Hepatic stellate cell (primary cell): ENCODE measurements around the gene MRPL10.
"Not testable (repeated sequence)": the region's sequence is repeated elsewhere in the genome, so short reads cannot be mapped to it uniquely, and the experiment has no call there.

ENCODE experiments used
- DNase-seq: peaks from one replicate; pipeline ENCODE4 v3.0.0; 2011; ENCODE audit warnings: low spot score

MRPL10 gene

DNA sequence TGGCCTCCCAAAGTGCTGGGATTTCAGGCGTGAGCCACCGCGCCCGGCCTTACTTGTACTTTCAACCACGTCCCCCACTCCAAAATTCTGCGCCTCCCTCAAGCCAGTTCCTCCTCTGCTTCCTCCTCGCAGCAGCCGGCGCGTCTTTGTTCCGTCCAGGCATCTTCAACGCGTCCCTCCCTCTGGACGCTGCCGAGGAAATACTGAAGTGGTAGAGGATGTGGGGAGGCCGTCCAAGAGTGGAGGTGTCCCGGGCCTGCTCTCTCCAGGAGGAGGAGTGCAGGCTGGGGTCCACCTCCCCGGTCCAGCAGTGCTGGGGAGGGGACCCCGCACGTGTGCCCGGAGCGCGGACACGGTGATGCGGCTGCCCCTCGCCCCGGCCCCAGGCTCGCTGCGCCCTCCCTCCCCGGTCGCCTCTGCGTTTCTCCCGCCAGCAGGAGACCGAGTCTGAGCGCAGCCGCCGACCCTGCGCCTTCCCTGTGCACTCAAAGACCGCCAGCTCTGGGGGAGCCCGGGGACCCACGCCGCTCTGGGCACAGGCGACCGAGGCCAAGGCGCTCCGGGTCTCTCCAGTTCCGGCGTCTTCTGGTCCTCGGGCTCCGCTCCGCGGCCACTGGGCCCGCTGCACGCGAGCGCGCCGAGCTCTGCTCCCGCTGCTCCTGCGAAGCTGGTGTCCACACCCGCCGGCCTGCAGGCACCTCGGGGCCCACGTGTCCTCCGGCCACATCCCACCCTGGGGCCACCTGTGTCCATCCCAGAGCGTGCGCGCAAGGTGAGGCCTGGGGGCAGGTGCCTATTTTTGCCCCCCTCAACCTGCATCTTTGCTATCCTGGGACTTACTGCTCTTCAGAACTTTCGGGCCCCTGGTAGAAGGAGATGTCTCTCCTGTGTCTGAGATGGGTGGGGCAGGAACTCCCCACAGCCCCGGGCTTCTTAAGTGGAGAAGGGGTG, 41.5 kb downstream of the MRPL10 start:
- peak; percentile 74 for DNase-seq

DNA sequence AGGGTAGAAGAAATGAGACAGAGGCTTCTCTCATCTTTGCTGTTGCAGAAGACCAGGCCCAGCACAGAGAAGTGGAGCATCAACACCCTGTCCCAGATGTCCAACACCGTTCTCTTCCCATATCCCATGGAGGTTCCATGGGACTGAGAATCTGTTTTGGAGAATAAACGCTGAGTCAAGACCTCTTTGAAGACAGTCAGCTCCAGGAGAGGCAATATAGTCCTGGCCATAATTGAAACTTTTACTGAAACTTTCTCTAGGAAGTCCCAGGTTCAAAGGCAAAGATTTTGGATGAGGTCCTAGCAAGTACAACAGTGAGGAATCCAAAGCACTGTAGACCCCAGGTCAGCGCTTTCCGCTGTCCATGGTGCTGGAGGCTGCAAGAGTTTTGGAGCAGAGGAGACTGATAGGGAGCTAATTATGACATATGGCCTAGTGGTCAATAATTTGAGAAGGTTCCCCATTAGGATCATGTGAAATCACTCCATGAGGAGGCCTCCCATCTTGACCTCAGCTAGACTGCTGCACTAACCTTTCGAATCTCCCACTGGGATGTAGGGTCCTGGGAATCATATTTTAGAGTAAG, 45.7 kb downstream of the MRPL10 start:
- DNase-seq, result no peak

- DNase-seq, result no peak
Observed at GRCh38 chr17:47781397-47781796, 49.9 kb downstream of the MRPL10 start.

- DNase-seq, result no peak
Observed at GRCh38 chr17:47778184-47778635, 53.1 kb downstream of the MRPL10 start.

DNA sequence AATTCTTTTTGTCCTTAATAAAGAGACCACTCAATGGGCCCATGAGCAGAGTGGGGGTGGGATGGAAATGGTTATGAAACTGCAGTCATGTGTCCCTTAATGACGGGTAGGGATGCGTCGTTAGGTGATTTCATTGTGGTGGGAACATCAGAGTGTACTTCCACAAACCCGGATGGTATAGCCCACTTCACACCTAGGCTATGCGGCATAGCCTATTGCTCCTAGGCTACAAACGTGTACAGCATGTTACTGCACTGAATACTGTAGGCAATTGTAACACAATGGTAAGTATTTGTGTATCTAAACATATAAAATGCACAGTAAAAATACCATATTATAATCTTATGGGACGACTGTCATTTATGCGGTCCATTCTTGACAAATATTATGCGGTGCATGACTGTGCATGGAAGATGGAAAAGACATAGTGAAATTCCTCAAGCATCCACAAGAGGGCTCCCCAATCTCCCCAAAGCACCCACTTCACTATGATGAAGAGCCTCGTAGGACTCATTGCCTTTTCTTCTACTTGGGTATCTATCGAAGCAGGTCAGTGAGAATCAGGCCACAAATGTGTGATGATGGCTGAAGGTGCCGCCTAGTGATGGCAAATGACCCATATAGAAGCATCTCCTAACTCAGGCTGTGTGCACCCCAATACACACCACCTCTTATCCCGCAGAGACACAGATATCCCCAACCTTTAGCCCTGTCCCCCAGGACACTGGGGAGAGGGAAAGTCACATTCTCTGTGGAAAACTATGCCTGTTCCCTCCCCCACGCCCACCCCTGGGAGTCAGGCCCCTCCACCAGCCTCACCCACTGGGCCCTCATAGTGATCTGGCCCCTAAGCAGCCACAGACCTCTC, 54.8 kb downstream of the MRPL10 start:
- DNase-seq, result peak; percentile 59

DNA sequence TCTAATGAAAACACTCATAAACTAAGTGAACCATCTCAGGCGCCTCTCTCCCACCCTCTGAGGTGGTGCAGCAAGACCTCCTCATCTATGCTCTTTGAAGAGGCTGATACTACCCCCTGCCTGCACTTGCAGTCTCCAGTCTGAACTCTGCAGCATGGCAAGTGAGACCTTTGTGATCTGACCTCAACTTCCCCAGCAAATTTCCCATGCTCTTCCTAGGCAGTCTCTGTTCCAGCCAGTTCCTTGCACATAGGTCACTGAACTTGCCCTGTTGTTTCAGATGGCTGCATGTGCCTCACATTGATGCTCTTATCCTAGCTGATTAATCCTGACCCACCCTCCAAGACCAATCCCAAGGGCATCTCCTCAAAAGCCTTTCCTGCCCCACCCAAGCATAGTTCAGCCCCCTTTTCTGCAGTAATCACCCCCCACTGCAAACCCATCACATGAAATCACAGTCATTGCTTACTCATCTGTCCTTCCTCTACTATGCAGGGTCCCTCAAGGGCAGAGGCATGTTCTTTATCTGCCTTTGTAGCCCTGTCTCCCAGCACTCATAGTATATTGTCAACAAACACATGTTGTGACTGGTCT, 56.3 kb downstream of the MRPL10 start:
- DNase-seq, result no peak

- no peak for DNase-seq
Observed at GRCh38 chr17:47774331-47774730, 57.0 kb downstream of the MRPL10 start.

- DNase-seq, result not testable (repeated sequence)
Observed at GRCh38 chr17:47773649-47774048, 57.7 kb downstream of the MRPL10 start.
